ENCODE results near the gene TSPEAR.

TSPEAR gene

DNA sequence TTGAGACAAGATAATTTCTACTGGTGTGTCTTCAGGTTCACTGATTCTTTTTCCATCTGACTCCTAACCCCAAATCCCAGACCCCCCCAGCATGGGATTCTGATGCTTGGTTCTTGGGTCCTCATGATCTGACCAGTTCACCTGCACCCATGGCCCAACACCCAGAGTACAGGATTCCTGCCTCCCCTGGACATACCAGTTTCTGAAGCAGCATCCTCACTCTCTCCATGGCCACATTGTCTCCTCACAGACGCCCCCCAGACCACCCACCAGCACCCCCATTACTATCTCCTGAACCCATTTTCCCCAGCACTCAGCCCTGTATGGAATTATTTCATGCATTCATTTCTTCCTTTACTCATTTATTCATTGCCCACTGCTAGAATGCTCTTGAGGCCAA lies 54.5 kb downstream of the TSPEAR start:
- H3K36me3 ChIP-seq (ENCODE audit: insufficient read depth, low read length): no peaks in the 10 kb centered on the region; the same call in 1 of the 2 replicates
- no peaks in the 10 kb centered on the region for H4K20me1 ChIP-seq (ENCODE audit: insufficient read depth, low read length)
- no peak overlapping the region for H3K27ac ChIP-seq (ENCODE audit: low read depth, low read length, poor library complexity, severe bottlenecking)
- peaks cover 12% of the 10 kb centered on the region; the same call in 1 of the 2 replicates for H3K27me3 ChIP-seq (ENCODE audit: insufficient read depth, low read length)
- no peaks in the 10 kb centered on the region for H3K4me1 ChIP-seq (ENCODE audit: insufficient read depth, low read length, severe bottlenecking)
- H3K4me2 ChIP-seq (ENCODE audit: low read length): no peak overlapping the region
- 0 out of 2 replicates have a peak, but pooled peaks cover 2% of the 10 kb centered on the region for H3K9me3 ChIP-seq (ENCODE audit: low read length)
- no peaks in the 10 kb centered on the region for H3K9me2 ChIP-seq (ENCODE audit: low read depth, low read length)
- H3K4me3 ChIP-seq (ENCODE audit: low read depth, low read length, poor library complexity, severe bottlenecking): no peak overlapping the region
- H3K9ac ChIP-seq (ENCODE audit: low read length): no peak overlapping the region
- H2AFZ ChIP-seq (ENCODE audit: low read length): no peak overlapping the region
- TF ChIP-seq, protein P1, sequence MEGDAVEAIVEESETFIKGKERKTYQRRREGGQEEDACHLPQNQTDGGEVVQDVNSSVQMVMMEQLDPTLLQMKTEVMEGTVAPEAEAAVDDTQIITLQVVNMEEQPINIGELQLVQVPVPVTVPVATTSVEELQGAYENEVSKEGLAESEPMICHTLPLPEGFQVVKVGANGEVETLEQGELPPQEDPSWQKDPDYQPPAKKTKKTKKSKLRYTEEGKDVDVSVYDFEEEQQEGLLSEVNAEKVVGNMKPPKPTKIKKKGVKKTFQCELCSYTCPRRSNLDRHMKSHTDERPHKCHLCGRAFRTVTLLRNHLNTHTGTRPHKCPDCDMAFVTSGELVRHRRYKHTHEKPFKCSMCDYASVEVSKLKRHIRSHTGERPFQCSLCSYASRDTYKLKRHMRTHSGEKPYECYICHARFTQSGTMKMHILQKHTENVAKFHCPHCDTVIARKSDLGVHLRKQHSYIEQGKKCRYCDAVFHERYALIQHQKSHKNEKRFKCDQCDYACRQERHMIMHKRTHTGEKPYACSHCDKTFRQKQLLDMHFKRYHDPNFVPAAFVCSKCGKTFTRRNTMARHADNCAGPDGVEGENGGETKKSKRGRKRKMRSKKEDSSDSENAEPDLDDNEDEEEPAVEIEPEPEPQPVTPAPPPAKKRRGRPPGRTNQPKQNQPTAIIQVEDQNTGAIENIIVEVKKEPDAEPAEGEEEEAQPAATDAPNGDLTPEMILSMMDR (IDR thresholded peaks at IDR 0.05; ENCODE audit: low read length): no peak
- TF ChIP-seq EZH2 (IDR thresholded peaks at IDR 0.05; ENCODE audit: borderline replicate concordance, low read length): no peak
- H3F3A ChIP-seq (ENCODE audit: insufficient read depth, low read length): no peaks in the 10 kb centered on the region
- no peaks in the 10 kb centered on the region for H3K79me2 ChIP-seq (ENCODE audit: insufficient read depth, low read length)

DNA sequence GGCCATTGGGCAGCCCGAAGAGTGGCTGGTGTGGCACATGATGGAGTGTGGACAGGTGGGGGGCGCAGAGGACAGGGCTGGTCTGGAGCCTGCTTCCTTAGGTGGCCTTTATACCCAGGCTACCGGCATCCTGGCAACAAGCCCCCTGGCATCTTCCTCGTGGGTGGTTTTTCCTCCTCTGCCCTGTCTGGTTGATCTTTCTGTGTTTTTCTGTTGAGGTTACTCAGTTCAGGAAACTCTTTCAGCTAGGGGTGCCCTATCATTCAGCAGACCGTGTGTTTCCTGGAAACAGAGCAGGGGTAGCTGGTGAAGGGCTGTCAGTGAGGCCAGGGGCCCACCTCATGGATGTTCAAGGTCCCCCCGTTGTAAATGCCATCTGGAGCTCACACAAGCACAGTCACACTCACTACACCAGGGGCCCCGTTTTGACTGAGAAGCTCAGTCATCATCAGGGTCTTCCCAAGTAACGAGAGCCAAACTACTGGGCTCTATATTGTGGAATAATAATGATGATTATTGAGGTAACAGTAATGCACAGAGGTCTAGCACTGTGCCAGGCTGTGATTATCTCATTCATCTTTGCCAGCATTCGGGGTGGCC lies 56.7 kb downstream of the TSPEAR start, which contains the start of gene KRTAP12-4:
Gene KRTAP12-4 (minus strand): TSS at position 84 of the 600 bp plus-strand sequence. CDS start 45 bp downstream, at position 39.
- Histone ChIP-seq H3K4me1 (ENCODE audit: insufficient read depth, low read length, severe bottlenecking) (no peaks in the 10 kb centered on the region), H3K27ac (ENCODE audit: low read depth, low read length, poor library complexity, severe bottlenecking) (no peak within 1 kb of the TSS), H3K27me3 (ENCODE audit: insufficient read depth, low read length) (peaks cover 12% of the 10 kb centered on the region; the same call in 1 of the 2 replicates), H3K79me2 (ENCODE audit: insufficient read depth, low read length) (no peaks in the 10 kb centered on the region), H2AFZ (ENCODE audit: low read length) (no peak within 1 kb of the TSS), H3K36me3 (ENCODE audit: insufficient read depth, low read length) (no peaks in the 10 kb centered on the region; the same call in 1 of the 2 replicates), H4K20me1 (ENCODE audit: insufficient read depth, low read length) (no peaks in the 10 kb centered on the region), H3F3A (ENCODE audit: insufficient read depth, low read length) (no peaks in the 10 kb centered on the region), H3K9me3 (ENCODE audit: low read length) (0 out of 2 replicates have a peak, but pooled peaks cover 2% of the 10 kb centered on the region), H3K9ac (ENCODE audit: low read length) (no peak within 1 kb of the TSS), H3K4me3 (ENCODE audit: low read depth, low read length, poor library complexity, severe bottlenecking) (no peak within 1 kb of the TSS), H3K9me2 (ENCODE audit: low read depth, low read length) (no peaks in the 10 kb centered on the region), H3K4me2 (ENCODE audit: low read length) (no peak within 1 kb of the TSS)
- TF ChIP-seq, protein P1 (IDR thresholded peaks at IDR 0.05; ENCODE audit: low read length): no peak

DNA sequence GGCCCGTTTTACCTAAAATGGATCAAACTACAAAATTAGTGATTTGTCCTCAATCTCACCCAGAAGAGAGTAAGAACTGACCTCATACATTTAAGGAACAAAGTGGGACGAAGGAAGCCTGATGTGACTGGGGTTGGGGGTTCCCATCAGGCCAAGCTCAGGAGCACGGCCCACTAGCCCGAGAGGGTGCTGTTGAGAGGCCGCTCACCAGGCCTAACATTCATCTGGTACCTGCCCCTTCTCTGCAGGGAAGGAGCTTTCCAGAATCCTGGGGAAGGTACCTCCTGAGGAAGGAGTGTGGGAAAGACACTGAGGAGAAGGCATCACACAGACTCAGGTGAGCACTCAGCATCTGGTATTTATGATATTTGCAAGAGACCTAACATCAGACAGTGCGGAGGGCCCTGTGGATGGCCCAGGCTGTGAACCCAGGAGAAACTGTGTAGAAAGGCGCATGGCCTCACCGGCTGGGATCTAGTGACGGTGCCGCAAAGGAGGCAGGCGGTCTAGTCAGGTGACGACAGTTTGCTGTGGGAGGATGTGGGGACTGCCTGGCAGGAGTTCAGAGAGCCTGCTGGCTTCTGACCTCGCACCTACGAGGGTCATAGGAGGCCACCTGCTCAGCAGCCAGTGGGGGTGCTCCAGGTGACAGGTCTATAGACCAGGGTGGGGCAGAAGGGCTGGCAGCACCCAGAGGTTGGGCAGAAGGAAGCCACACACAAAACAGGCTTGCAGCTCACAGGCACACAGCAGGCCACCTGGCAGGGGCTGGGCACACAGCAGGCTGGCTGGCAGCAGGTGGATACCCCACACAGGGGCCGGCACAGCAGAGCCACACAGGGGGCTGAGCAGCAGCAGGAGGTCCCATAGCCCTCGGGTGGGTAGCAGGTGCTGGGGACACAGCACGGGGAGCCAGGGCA lies 57.5 kb downstream of the TSPEAR start:
- peaks cover 12% of the 10 kb centered on the region; the same call in 1 of the 2 replicates for H3K27me3 ChIP-seq (ENCODE audit: insufficient read depth, low read length)
- H3K36me3 ChIP-seq (ENCODE audit: insufficient read depth, low read length): no peaks in the 10 kb centered on the region; the same call in 1 of the 2 replicates
- H3K79me2 ChIP-seq (ENCODE audit: insufficient read depth, low read length): no peaks in the 10 kb centered on the region
- H4K20me1 ChIP-seq (ENCODE audit: insufficient read depth, low read length): no peaks in the 10 kb centered on the region
- no peak for TF ChIP-seq EZH2 (IDR thresholded peaks at IDR 0.05; ENCODE audit: borderline replicate concordance, low read length)
- TF ChIP-seq, protein P1 (IDR thresholded peaks at IDR 0.05; ENCODE audit: low read length): no peak
- no peak overlapping the region for H3K4me3 ChIP-seq (ENCODE audit: low read depth, low read length, poor library complexity, severe bottlenecking)
- no peak overlapping the region for H3K27ac ChIP-seq (ENCODE audit: low read depth, low read length, poor library complexity, severe bottlenecking)
- no peak overlapping the region for H2AFZ ChIP-seq (ENCODE audit: low read length)
- no peaks in the 10 kb centered on the region for H3K9me2 ChIP-seq (ENCODE audit: low read depth, low read length)
- no peaks in the 10 kb centered on the region for H3F3A ChIP-seq (ENCODE audit: insufficient read depth, low read length)
- no peaks in the 10 kb centered on the region for H3K4me1 ChIP-seq (ENCODE audit: insufficient read depth, low read length, severe bottlenecking)
- no peak overlapping the region for H3K4me2 ChIP-seq (ENCODE audit: low read length)
- H3K9me3 ChIP-seq (ENCODE audit: low read length): 0 out of 2 replicates have a peak, but pooled peaks cover 2% of the 10 kb centered on the region
- no peak overlapping the region for H3K9ac ChIP-seq (ENCODE audit: low read length)
